HUDEP-2 (cell line): ENCODE data around the gene B4GALNT3.
"Not testable (repeated sequence)": the region's sequence is repeated elsewhere in the genome, so short reads cannot be mapped to it uniquely, and the experiment has no call there.

Experiments
- DNase-seq, 76 experiments: peaks; one replicate each; lab custom pipeline; 2025; ENCODE audit not compliant: unreplicated experiment in 76 of 76; lab: John Stamatoyannopoulos, UW

Gene B4GALNT3

DNA sequence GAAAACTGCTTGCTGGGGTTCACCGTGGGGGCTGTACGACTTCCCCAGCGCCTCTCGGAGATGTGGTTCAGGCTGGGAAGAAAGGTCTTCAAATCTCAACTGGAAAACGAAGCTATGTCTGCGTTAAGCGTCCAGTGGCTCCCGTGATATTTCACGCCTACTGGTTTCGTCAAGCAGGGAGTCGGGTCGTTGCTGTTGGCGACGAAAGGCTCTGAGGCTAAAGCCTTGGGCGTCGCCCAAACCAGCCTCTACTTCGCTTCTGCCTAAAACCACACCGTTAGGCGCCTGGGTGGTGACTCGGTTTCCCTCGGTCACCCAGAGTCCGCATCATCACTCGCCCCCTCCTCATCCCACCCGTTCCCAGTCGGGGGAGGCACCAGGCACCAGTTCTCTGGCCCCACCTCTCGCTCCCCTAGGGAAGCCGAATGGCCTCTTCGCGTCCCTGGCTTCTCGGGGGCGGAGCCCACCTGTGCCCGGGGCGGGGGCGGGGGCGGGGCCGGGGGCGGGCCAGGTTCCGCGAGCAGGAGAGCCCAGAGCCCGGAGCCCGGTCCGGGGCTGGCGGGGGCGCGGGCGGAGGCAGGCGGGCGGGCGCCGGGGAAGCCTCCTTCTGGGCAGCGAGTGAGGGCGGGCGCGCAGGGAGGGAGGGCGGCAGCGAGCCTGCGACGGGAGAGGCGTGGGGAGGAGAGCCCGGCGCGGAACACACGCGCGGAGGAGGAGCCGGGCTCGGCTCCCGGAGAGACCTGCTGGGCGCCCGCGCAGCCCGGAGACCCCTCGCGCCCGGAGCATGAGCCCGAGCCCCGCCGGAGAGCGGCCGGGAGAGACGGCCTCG is at the start of gene B4GALNT3:
TSS of gene B4GALNT3 (plus strand) at position 510 of the 829 bp plus-strand sequence. CDS start 438 bp downstream, outside the sequence.
- DNase-seq = peak in 5 of 76 experiments; percentile 3 to 10 (median 6)

DNA sequence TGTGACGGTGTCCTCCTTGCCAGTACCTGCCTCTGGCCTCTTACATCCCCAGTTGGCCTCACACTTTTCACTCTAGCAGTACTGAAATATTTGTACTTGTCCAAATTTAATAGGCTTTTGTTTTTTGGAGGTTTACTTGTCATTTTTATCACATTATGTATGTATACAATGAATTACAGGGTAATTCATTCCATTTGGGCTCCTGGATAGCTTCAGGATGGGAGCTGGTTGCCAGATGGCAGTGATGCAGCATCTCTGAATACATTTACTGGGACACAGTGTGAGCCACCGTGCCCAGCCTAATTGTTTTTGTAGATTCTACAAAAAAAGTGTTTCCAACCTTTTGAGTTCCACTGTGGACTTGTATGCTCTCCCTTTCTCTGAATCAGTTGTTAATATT is 44.9 kb upstream of the B4GALNT3 start:
- no peak for DNase-seq

DNA sequence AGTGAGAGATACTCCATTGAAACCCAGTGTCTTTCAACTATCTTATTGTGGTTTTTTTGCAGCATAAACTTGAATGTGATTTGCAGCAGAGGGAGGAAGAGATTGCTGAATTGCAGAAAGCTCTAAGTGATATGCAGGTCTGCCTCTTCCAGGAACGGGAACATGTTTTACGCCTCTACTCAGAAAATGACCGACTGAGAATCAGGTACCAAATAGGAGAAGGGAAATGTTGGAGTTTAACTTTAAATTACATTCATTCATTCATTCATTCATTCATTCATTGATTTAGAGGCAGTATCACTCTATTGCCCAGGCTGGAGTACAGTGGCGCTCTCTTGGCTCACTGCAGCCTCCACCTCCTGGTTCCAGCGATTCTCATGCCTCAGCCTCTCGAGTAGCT is 41.3 kb upstream of the B4GALNT3 start:
- no peak for DNase-seq

DNA sequence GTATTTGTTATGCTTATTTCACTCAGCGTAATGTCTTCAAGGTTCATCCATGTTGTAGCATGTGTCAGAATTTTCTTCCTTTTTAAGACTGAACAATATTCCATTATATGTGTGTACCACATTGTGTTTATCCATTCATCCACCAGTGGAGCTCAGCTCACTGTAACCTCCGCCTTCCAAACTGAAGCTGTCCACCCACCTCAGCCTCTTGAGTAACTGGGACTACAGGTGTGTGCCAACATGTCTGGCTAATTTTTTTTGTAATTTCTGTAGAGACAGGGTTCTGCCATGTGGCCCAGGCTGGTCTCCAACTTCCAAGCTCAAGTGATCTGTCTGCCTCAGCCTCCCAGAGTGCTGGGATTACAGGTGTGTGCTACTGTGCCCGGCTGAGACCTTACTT is 37.2 kb upstream of the B4GALNT3 start:
- no peak for DNase-seq

DNA sequence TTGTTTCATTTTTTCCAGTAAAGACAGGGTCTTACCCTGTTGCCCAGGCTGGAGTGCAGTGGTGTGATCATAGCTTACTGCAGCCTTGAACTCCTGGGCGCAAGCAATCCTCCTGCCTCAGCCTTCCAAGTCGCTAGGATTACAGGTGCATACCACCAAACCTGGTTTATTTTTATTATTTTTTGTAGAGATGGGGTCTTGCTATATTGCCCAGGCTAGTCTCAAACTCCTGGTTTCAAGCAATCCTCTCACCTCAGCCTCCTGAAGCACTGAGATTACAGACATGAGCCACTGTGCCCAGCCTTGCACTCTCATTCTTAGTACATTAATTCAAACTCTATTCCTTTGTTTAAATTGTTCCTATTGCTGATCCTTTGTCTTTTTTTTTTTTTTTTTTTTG is 24.0 kb upstream of the B4GALNT3 start:
- DNase-seq = not testable (repeated sequence)

DNA sequence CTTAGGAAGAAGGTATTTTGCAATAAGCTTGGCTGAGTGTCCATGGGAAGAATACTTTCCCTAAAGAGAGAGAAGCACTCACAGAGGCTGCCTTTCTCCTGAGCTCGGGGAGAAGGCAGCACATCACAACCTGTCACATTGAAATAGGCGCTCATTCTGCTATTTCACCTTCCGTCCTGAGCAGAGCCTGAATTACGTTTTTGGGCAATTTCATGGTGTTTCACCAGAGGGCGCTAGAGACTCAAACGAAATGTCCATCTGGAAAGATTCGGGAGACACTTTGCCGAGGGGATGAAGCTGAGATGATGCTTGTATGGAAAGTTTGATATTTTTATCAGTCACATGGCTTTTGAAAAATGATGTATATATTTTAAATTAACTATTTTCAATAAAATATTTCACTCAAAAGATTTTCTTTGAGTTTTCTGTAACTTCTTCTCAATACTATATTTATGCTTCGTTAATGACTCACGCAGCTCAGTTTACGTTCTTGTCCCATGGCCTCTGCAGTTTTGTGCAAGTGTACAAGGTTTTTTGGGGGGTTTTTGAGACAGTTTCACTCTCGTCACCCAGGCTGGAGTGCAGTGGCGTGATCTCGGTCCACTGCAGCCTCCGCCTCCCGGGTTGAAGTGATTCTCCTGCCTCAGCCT is 17.4 kb upstream of the B4GALNT3 start:
- peak in 36 of 76 experiments; percentile 1 to 65 (median 24) for DNase-seq

DNA sequence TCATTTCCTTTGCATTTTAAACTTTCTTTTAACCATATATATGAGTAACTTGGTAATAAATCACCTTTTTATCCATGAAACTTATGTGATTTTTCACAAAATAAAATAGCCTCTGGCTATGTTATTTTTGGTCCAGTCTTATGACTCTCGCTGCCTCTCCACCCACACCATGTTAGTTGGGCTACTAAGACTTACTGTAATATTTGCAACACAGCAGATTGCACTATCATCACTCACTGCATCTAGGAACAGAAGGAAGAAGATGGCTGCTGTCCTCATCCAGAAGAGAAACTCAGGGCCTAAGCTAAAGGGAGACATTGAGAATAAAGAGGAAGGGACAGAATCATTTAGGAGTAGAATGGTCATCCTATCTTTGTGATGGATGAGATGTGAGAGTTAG is 12.6 kb upstream of the B4GALNT3 start:
- DNase-seq = no peak

DNA sequence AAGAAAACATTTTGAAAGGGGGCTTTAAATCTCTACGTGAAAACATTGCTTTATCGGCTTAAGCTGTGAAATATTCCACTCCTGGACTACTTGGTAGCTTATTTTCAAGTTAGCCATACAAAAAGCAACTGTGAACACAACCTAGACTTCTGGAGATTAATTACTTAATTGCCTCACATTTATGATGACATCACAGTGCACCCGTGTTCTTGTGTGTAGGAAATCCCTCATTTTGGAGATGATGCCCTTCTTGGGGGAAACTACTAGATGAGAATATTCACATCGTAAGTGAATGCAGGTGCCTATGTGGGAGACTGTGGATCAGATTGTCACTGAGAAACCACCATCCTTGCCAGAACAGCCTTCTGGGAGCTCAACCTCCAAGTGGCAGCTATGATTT is 10.5 kb upstream of the B4GALNT3 start:
- no peak for DNase-seq

DNA sequence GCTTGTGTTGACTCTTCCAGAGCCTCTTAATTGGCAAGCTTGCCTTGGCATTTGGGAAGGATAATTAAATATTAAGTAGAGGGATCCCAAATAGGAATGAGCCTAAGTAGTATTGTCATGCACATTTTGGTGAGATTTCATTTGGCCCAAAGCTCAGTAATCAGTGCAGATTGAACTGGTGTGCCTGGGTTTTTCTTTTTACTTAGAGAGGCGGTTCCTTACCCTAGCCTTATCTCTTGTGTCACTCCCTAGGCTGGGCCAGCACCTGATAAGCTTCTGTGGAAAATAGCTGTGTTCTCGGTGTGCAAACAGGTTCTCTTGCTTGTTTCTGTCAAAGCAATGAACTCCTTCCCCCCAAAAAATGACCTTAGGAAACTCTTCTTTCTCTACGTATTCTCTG is 9.3 kb upstream of the B4GALNT3 start:
- DNase-seq = peak in 52 of 76 experiments; percentile 3 to 74 (median 29)

DNA sequence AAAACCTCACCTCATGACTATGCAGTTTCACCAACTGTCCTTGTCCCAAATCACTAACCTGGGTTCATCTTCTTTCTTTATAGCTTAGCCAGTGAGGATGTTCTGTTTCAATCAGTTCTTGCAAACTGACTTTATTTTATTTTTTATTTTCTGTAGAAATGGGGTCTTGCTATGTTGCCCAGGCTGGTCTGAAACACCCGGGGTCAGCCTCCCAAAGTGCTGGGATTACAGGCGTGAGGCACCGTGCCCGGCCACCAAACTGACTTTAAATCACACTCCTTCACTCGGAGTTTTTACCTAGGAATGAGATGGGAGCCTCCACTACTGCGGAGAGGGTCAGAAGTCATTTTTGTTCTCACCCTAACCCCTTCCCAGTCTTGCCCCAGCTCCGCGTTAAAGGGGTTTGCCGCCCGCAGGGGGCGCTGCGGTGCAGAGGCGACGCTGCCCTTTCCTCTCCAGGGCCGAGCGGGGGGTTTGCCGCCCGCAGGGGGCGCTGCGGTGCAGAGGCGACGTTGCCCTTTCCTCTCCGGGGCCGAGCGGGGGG is 7.0 kb upstream of the B4GALNT3 start:
- peak in 37 of 76 experiments; percentile 7 to 66 (median 38) for DNase-seq

DNA sequence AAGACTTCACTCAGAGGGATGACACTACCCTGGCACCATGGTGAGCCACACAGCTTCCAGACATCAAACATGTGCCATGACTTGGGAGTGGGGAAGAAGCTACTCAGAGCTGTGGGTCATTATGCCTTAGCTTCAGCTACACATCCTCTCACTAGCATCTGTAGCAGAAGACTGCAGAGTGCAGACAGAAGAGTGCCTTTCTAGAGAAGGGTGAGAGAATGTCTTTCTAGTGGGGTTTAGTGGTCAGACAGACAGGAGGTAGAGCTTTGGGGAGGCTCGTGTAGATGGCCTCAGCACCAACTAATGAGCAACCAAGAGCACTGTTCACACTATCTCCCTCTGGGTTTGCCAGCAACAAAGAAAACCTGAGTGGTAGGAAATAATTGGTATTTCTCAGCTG is 4.9 kb upstream of the B4GALNT3 start:
- no peak for DNase-seq

DNA sequence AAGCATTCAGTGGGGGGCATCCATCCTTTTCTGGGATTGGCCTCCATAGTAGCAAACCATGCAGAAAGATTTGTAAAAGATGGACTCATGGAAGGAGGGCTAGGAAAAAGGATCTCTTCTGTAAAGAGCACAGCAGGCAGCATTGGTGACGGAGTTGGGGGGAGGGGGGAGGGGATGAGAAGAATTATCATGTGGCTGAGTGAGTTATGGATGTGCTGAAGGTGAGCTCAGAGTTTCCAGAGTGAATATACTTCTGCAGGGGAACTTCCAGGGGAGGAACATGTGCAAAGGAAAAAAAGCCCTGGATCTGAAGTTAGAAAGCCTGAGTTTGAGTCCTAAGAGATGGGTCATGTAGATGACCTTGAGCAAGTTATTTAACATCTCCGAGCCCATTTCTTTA is 3.9 kb upstream of the B4GALNT3 start:
- DNase-seq = no peak

DNA sequence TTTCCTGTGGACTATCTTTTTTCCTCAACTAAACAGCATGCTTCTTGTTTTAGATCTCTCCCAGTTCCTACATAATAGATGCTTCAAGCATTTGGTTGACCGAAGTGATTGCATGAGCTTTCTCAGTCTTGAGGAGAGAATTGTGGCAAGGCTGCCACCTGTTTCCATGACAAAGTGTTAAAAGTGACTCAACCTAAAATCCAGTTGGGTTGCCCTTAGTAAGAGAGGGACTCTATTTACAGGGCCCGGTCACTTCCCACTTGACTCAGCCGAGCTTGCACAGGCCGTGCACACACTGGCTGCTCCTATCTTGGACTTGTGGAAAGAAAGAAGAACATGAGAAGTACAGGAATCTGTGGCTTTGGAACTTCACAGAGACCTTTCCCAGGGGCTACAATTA is 2.1 kb upstream of the B4GALNT3 start:
- no peak for DNase-seq

DNA sequence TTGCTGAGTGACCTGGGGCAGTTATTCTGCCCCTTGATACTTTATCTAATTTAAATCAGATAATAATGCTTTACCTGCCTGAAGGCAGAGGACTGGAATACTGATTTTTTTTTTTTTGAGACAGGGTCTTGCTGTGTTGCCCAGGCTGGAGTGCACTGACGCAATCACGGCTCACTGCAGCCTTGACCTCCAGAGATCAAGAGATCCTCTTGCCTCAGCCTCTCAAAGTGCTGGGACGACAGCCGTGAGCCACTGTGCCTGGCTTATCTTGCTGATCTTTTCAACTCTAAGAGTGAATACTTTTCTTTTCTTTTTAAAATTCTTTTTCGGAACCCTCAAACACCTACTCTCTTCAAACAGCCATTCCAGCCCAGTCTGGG is 699 bp upstream of the B4GALNT3 start:
- no peak for DNase-seq

DNA sequence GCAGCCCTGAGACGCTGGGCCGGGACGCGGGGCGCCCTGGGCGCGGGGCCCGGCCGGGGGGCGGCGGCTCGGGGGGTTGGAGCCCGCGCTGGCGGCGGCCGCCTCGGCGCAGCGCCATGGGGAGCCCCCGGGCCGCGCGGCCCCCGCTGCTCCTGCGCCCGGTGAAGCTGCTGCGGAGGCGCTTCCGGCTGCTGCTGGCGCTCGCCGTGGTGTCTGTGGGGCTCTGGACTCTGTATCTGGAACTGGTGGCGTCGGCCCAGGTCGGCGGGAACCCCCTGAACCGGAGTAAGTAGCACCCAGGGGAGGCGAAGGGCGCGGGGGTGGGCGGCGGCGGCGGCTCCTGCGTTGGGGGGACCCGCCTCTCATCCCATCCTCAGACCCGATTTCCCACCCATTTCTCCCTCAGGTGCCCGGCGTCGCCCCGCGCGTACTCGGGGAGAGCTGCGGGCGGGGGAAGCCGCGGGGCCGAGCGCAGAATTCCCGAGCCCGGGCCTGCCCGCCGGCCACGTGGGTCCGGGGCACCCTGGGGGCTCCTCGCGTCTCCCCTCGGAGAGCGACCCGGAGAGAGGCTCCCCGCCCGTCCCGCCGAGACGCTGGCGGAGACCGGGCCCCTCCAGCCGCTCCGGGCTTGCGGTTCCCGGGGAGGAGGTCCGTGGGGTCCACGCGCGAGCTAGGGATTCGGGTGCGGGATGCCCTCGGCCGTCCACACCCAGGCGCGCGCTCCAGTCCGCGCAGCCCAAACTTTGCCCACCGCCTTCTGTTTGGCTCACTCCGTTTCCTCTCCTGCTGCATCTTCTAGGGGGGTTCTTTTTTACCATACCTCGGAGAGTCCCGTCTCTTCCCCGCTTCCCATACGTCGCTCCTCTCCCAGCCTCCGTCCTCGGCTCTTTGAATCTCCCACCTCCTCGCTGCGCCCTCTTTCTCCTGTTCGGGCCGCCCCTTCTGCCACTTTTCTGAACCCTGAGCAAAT is 807 bp downstream of the B4GALNT3 start:
- no peak for DNase-seq

DNA sequence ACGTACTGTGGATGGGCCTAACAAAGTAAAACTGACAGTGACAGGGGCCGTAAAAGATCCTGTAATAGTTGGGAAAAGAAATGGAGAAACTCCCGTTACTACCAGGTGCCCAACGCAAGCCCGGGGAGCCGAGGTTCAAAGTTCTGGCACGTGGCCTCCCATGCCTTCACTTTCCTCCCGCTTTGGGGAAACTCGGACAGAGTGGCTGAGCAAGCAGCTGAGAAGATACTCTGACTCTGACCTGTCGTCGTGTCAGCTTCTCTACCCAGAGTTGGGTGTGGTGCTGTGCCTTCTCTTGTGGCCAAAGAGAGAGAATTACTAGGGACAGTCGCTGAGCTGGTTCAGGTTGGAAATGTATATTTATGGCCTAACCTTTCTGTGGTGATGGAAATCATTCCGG is 1.7 kb downstream of the B4GALNT3 start:
- no peak for DNase-seq

DNA sequence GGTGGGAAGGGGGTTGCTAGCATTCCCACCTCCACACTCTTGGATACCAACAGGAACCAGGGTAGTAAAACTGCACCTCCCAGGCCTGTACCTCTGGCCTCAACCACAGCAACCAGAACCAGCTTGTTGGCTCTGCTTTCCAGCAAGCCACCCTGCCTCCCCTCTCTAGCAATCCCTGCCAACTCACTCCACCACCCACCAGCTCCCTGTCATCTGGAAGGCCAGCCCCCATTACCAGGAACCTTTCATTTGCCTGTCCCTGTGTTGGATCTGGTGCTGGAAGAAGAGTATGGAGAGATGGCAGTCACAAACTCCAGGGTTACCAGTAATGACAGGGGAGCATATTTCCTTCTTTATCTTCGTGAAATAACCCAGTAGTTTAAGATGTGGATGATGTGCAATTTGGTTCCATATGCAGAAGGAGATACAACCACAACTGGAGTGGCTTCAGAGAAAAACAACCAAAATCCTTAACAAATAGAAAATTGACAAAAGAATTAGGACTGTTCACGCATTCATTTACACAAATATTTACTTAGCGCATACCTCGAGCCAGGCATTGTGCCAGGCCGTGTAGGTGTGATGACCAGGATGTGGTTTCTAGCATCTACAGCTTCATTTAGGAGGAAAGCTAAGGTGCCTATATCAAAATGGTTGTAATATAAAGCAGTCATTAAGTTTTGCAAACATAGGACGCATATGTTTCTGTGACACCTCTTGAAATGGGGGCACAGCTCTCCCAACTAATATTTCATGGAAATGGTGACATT is 3.4 kb downstream of the B4GALNT3 start:
- DNase-seq = no peak

DNA sequence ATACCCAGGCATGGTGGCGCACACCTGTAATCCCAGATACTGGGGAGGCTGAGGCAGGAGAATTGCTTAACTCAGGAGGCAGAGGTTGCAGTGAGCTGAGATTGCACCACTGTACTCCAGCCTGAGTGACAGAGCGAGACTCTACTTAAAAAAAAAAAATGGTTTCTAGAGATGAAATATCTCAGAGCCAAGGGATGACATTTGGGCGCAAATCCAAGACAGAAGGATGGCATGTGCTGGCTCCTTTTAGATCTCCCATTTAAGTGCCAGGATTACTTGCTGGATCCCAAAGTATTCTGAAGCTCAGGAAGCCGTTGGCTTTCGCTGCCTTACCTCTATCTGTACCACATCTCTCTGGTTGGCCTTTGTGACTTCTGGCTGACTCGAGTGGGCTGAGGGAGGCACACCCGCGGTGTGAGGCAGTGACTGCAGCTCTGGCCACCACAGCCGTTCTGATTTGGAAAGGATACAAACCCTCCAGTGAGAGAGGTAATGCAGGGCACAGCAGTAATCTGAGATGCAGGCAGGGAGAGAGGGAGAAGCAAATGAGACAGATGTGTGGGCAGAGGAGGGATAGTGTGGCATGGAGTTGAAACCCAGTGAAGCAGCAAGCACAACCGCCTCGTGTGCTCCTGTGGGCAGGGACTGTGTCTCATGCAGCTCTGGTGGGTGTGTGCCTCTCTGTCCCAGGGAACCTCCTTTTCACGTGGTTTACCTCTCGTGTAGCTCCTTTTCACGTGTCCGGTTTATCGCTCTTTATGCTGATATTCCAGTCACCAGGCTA is 4.9 kb downstream of the B4GALNT3 start:
- no peak for DNase-seq

DNA sequence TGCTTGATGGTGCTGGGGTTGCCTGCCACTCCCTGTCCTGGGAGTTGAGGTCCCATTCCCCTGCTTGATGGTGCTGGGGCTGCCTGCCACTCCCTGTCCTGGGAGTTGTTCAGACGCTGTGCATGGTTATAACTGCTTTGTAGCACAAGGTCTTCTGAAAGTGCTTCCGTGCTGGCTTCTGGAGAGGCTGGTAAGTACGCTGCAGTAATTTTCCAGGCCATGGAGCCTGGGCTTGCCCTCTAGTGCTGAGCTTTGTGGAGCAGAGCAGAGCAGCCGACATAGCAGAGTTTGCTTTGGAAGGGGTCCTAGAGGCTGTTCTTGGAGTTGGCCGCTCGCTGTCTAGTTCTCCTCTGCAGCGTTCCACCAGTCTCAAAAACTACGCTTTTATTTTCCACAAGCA is 6.3 kb downstream of the B4GALNT3 start:
- no peak for DNase-seq
